Measurements from ENCODE around the gene IMPDH2.

DNA sequence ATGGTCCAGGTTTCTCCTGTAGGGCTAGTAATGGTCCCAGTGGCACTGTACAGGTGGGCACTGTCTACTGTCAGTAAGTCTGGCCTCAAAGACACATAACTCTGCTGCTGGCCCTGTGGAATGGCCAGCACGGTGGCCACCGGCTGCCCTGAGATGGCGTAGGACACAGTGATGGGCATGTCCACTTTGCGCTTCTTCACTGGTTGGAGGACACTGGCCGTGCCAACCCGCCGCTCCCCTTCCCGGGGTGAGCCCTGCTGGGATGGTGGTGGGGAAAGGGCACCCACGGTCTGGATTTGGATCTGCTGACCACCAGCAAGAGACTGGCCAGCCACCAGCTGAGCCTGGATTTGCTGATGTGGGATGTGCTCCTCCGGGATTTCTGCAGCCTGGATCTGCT, 28.1 kb upstream of the IMPDH2 start:
- TF ChIP-seq POLR2AphosphoS5 (IDR thresholded peaks at IDR 0.05; ENCODE audit: low read depth, low read length) (no peak), POLR2A (IDR thresholded peaks at IDR 0.05; ENCODE audit: low read depth, low read length) (no peak), TAF1 (IDR thresholded peaks at IDR 0.05; ENCODE audit: borderline replicate concordance, low read depth, low read length) (no peak)
